Neural progenitor cell (in vitro differentiated cells): Measurements from ENCODE around the gene MAP7. TPM values are rescaled to one million over a fixed set of nuclear protein-coding genes. Genes with fewer than 3 reads are reported as not detected.

Source experiments
- DNase-seq: peaks from one replicate; pipeline ENCODE4 v3.0.0-alpha.2; 2016; ENCODE audit warnings: low spot score
- H2AFZ ChIP-seq: fragments of 200-600 bp; sonication (generic); replicated peaks from 2 replicates; pipeline ENCODE4 v1.6.1; 2016; ENCODE audit warnings: antibody characterized with exemption
- H3F3A ChIP-seq: fragments of 200-600 bp; sonication (generic); 2 replicates; pipeline ENCODE4 v1.6.1; 2016; ENCODE audit warnings: antibody characterized with exemption, low read depth
- H3K27ac ChIP-seq: fragments of 200-600 bp; sonication (generic); 2 replicates; pipeline ENCODE4 v1.5.1; 2016; ENCODE audit warnings: mild to moderate bottlenecking
- H3K27me3 ChIP-seq: fragments of 200-600 bp; sonication (generic); 2 replicates; pipeline ENCODE4 v1.6.1; 2016; ENCODE audit warnings: mild to moderate bottlenecking, moderate library complexity
- H3K36me3 ChIP-seq: fragments of 200-600 bp; sonication (generic); 2 replicates; pipeline ENCODE4 v1.5.1; 2016
- H3K4me1 ChIP-seq: fragments of 200-600 bp; sonication (generic); 2 replicates; pipeline ENCODE4 v1.6.1; 2016; ENCODE audit warnings: mixed run types
- H3K4me2 ChIP-seq: fragments of 200-600 bp; sonication (generic); 2 replicates; pipeline ENCODE4 v1.6.1; 2016
- H3K4me3 ChIP-seq: fragments of 200-600 bp; sonication (generic); 2 replicates; pipeline ENCODE4 v1.5.1; 2016
- H3K79me2 ChIP-seq: fragments of 200-600 bp; sonication (generic); 2 replicates; pipeline ENCODE4 v1.6.1; 2016; ENCODE audit warnings: low read depth
- H3K9ac ChIP-seq: fragments of 200-600 bp; sonication (generic); 2 replicates; pipeline ENCODE4 v1.6.1; 2016
- H3K9me3 ChIP-seq: fragments of 200-600 bp; sonication (generic); 2 replicates; pipeline ENCODE4 v1.5.1; 2016; ENCODE audit warnings: low read depth
- H4K20me1 ChIP-seq: fragments of 200-600 bp; sonication (generic); 2 replicates; pipeline ENCODE4 v1.6.1; 2016; ENCODE audit warnings: low read depth
- H3K27ac Mint-ChIP-seq: 3 replicates; pipeline ENCODE4 v1.8.0; 2021; ENCODE audit warnings: mixed read lengths
- H3K27me3 Mint-ChIP-seq: 2 replicates; pipeline ENCODE4 v1.8.0; 2022; ENCODE audit warnings: low read depth, mild to moderate bottlenecking, inconsistent platforms, moderate library complexity, mixed read lengths; ENCODE audit not compliant: insufficient read depth
- H3K36me3 Mint-ChIP-seq: 3 replicates; pipeline ENCODE4 v1.8.0; 2021; ENCODE audit warnings: mixed read lengths
- H3K4me1 Mint-ChIP-seq: 3 replicates; pipeline ENCODE4 v1.8.0; 2021; ENCODE audit warnings: mixed read lengths
- H3K4me3 Mint-ChIP-seq: 3 replicates; pipeline ENCODE4 v1.8.0; 2021; ENCODE audit warnings: mild to moderate bottlenecking, moderate library complexity, mixed read lengths
- H3K9me3 Mint-ChIP-seq: 3 replicates; pipeline ENCODE4 v1.8.0; 2020; ENCODE audit warnings: mixed read lengths
- EZH2 ChIP-seq: fragments of 200-600 bp; sonication (generic); IDR thresholded peaks from 2 replicates; pipeline ENCODE4 v1.6.1; 2017; ENCODE audit warnings: antibody characterized with exemption, mild to moderate bottlenecking, moderate library complexity
- EZH2phosphoT487 ChIP-seq: fragments of 200-600 bp; sonication (generic); IDR thresholded peaks from 2 replicates; pipeline ENCODE4 v1.6.1; 2017; ENCODE audit warnings: antibody characterized with exemption
- total RNA-seq: library from RNA; depleted of rRNA; stranded (reverse); fragments of >200 nt; gene quantifications from 2 replicates; pipeline ENCODE4 v1.2.3, GENCODE V29; 2015; ENCODE audit warnings: low replicate concordance
- TF ChIP-seq, protein P1 (sequence below): fragments of 200-600 bp; sonication (generic); IDR thresholded peaks from 2 replicates; pipeline ENCODE4 v1.5.1; 2017; ENCODE audit warnings: antibody characterized with exemption, mild to moderate bottlenecking

MAP7 gene
- total RNA-seq, 1 donor from 2014 or later = 9.0 TPM

DNA sequence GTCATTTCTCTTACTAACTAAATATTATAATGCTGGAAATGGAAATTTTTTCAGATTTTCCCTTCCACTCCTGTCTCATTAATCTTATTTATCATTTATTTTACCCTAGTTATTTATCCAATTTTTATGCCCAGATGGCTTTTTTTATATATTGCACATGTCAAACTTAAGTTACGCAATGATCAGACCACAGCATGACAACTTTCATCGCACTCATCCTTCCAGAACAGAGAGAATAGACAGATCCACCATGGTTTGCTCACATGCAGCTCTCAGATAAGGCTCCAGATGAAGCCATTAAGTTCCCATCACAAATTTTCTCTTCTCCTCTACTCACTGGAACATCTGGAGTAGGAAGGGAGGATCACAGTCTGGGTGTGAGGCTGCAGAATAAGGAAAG is 48.7 kb downstream of the MAP7 start:
- Histone ChIP-seq H3K27me3 (no peaks in the 10 kb centered on the region), H3K36me3 (no peaks in the 10 kb centered on the region), H3K4me3 (no peak overlapping the region), H3F3A (peaks cover 3% of the 10 kb centered on the region), H3K4me1 (peaks cover 14% of the 10 kb centered on the region), H3K4me2 (no peak overlapping the region), H4K20me1 (no peaks in the 10 kb centered on the region), H3K27ac (no peak overlapping the region), H3K79me2 (peaks cover 4% of the 10 kb centered on the region), H3K9ac (no peak overlapping the region), H3K9me3 (no peaks in the 10 kb centered on the region), H2AFZ (no peak overlapping the region)
- Mint-ChIP-seq H3K36me3 (no peaks in the 10 kb centered on the region), H3K27ac (no peak overlapping the region), H3K27me3 (no peaks in the 10 kb centered on the region), H3K9me3 (no peaks in the 10 kb centered on the region), H3K4me3 (no peak overlapping the region), H3K4me1 (peaks cover 25% of the 10 kb centered on the region)
- TF ChIP-seq, protein P1, sequence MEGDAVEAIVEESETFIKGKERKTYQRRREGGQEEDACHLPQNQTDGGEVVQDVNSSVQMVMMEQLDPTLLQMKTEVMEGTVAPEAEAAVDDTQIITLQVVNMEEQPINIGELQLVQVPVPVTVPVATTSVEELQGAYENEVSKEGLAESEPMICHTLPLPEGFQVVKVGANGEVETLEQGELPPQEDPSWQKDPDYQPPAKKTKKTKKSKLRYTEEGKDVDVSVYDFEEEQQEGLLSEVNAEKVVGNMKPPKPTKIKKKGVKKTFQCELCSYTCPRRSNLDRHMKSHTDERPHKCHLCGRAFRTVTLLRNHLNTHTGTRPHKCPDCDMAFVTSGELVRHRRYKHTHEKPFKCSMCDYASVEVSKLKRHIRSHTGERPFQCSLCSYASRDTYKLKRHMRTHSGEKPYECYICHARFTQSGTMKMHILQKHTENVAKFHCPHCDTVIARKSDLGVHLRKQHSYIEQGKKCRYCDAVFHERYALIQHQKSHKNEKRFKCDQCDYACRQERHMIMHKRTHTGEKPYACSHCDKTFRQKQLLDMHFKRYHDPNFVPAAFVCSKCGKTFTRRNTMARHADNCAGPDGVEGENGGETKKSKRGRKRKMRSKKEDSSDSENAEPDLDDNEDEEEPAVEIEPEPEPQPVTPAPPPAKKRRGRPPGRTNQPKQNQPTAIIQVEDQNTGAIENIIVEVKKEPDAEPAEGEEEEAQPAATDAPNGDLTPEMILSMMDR = no peak
- TF ChIP-seq EZH2 (no peak), EZH2phosphoT487 (no peak)
- DNase-seq = no peak

DNA sequence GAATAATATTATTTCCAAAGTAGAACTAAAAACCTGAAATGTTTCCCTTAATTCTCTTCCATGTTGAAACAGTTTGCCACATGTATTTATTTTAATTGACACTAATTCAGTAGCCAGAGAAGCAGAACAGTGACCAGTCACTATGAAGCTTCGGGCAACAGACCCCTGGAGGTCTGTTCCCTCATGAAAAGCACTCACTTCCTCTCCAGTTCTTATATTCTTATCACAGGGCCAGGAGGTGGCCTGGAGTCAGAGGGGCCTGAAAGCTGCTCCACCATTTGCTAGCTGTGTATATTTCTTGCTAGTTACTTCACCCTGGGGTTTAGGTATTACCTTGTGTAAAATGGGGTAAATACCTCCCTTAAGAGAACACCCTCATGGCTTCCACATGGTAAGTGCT is 49.1 kb downstream of the MAP7 start:
- no peaks in the 10 kb centered on the region for H3K9me3 ChIP-seq
- H3K4me1 ChIP-seq = peaks cover 14% of the 10 kb centered on the region
- H3K27ac ChIP-seq = no peak overlapping the region
- Mint-ChIP-seq H3K4me3 (no peak overlapping the region), H3K36me3 (no peaks in the 10 kb centered on the region), H3K9me3 (no peaks in the 10 kb centered on the region), H3K27ac (no peak overlapping the region), H3K27me3 (no peaks in the 10 kb centered on the region), H3K4me1 (peaks cover 23% of the 10 kb centered on the region)
- H2AFZ ChIP-seq = no peak overlapping the region
- TF ChIP-seq EZH2 = no peak
- no peak for TF ChIP-seq EZH2phosphoT487
- TF ChIP-seq, protein P1 = no peak
- peaks cover 3% of the 10 kb centered on the region for H3F3A ChIP-seq
- H3K36me3 ChIP-seq = no peaks in the 10 kb centered on the region
- no peak overlapping the region for H3K4me2 ChIP-seq
- no peak overlapping the region for H3K4me3 ChIP-seq
- no peaks in the 10 kb centered on the region for H3K27me3 ChIP-seq
- DNase-seq = no peak
- H3K9ac ChIP-seq = no peak overlapping the region
- H3K79me2 ChIP-seq = peaks cover 4% of the 10 kb centered on the region
- H4K20me1 ChIP-seq = no peaks in the 10 kb centered on the region

DNA sequence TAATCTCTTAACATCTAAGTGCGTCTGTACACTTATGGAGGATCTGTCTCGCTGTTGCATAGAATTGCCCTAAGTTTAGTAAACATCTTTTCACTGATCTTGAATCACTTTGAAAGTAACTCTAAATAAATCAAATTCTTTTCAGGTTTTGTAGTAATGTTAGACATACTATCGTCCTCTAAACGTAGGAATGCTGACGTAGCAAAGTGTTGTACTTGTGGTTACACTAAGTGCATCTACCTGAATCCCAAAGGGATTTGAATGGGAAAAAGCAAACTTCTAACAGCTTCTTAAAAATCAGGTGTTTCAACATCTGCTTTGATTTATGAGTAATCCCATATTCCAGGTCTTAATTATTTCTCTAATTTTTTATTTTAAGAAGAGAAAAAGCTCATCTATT is 49.8 kb downstream of the MAP7 start:
- Histone ChIP-seq H3K9ac (no peak overlapping the region), H4K20me1 (no peaks in the 10 kb centered on the region), H3K27me3 (no peaks in the 10 kb centered on the region), H3F3A (peaks cover 3% of the 10 kb centered on the region), H3K36me3 (no peaks in the 10 kb centered on the region), H3K4me2 (no peak overlapping the region), H3K9me3 (no peaks in the 10 kb centered on the region), H3K27ac (no peak overlapping the region), H2AFZ (no peak overlapping the region), H3K4me1 (peaks cover 14% of the 10 kb centered on the region), H3K4me3 (no peak overlapping the region), H3K79me2 (peaks cover 4% of the 10 kb centered on the region)
- H3K9me3 Mint-ChIP-seq = no peaks in the 10 kb centered on the region
- peaks cover 22% of the 10 kb centered on the region for H3K4me1 Mint-ChIP-seq
- DNase-seq = no peak
- TF ChIP-seq, protein P1 = no peak
- TF ChIP-seq EZH2phosphoT487 = no peak
- no peak for TF ChIP-seq EZH2
- no peaks in the 10 kb centered on the region for H3K27me3 Mint-ChIP-seq
- no peak overlapping the region for H3K4me3 Mint-ChIP-seq
- no peak overlapping the region for H3K27ac Mint-ChIP-seq
- H3K36me3 Mint-ChIP-seq = no peaks in the 10 kb centered on the region
